Upper lobe of left lung (tissue), 6 donors: ENCODE data around the gene DMD. TPM values are rescaled to one million over a fixed set of nuclear protein-coding genes. Genes with fewer than 3 reads are reported as not detected.

ENCODE experiments used
- ATAC-seq, 2 donors: fragments of 200-7000 bp; cut with Tn5 transposase; one replicate each; pipeline ENCODE4 v1.9.1; 2022; ENCODE audit warnings: mild to moderate bottlenecking in 2 of 2, moderate library complexity in 2 of 2; ENCODE audit not compliant: low FRiP score in 2 of 2
- DNase-seq, 2 donors: peaks; one replicate each; pipeline ENCODE4 v3.0.0-alpha.2; 2019 to 2020
- H3K27ac ChIP-seq, 4 donors: fragments of 200-600 bp; sonication (generic); one replicate each; pipeline ENCODE4 v1.5.1; 2016 to 2019
- H3K27me3 ChIP-seq, 4 donors: fragments of 200-600 bp; sonication (generic); one replicate each; pipeline ENCODE4 v1.5.1; 2017 to 2019
- H3K36me3 ChIP-seq, 4 donors: fragments of 200-600 bp; sonication (generic); one replicate each; pipeline ENCODE4 v1.5.1; 2016 to 2019
- H3K4me1 ChIP-seq, 4 donors: fragments of 200-600 bp; sonication (generic); one replicate each; pipeline ENCODE4 v1.5.1; 2018 to 2019
- H3K4me3 ChIP-seq, 4 donors: fragments of 200-600 bp; sonication (generic); one replicate each; pipeline ENCODE4 v1.5.1; 2017 to 2019; ENCODE audit warnings: mild to moderate bottlenecking in 2 of 4, moderate library complexity in 1 of 4
- H3K9me3 ChIP-seq, 4 donors: fragments of 200-600 bp; sonication (generic); one replicate each; pipeline ENCODE4 v1.5.1; 2018 to 2019
- CTCF ChIP-seq, 6 experiments: fragments of 450-650 bp in 4 of 6; fragments of 200-600 bp in 2 of 6; sonication (generic) in 2 of 6; IDR thresholded peaks; one replicate each; pipeline ENCODE4 v1.5.1; 2016 to 2019; ENCODE audit warnings: antibody characterized with exemption in 6 of 6
- EP300 ChIP-seq, 4 donors: sonication (generic); formaldehyde crosslinking; IDR thresholded peaks; one replicate each; pipeline ENCODE4 v1.5.1; 2017; ENCODE audit warnings: antibody characterized with exemption in 4 of 4, control low read depth in 2 of 4
- POLR2A ChIP-seq, 4 donors: fragments of 450-650 bp; IDR thresholded peaks; one replicate each; pipeline ENCODE4 v1.5.1; 2016 to 2017; ENCODE audit warnings: antibody characterized with exemption in 4 of 4, mild to moderate bottlenecking in 2 of 4
- POLR2AphosphoS5 ChIP-seq, 2 donors: sonication (generic); formaldehyde crosslinking; IDR thresholded peaks; one replicate each; pipeline ENCODE4 v1.5.1; 2017; ENCODE audit warnings: antibody characterized with exemption in 2 of 2
- WGBS, 2 donors: methylation state at CpG; one replicate each; pipeline ENCODE4 v1.1.5; 2017 to 2018; 5-methylcytosine and 5-hydroxymethylcytosine counted together
- total RNA-seq, 6 donors: library from RNA; depleted of rRNA in 4 of 6; stranded (reverse); fragments of >200 nt in 4 of 6; gene quantifications; one replicate each; pipeline versions ENCODE4 v1.1.0 to v1.2.1, GENCODE V29; 2016 to 2021
- donor health status: DM: no; HTN: no; CAD: no; lungs with moderate emphysema.
- donor health status: DM: no; HTN: yes; CAD: no; lungs with severe emphysema.

The DMD gene
- total RNA-seq, 6 donors from 2014 or later, result 12.5 to 37.0 (median 24.0) TPM

- no peaks in the 10 kb centered on the region for H3K4me1 ChIP-seq
- no peaks in the 10 kb centered on the region for H3K9me3 ChIP-seq
- H3K36me3 ChIP-seq, result no peaks in the 10 kb centered on the region
- TF ChIP-seq CTCF (IDR thresholded peaks at IDR 0.05) (no peak), POLR2AphosphoS5 (IDR thresholded peaks at IDR 0.05) (no peak), EP300 (IDR thresholded peaks at IDR 0.05) (no peak), POLR2A (IDR thresholded peaks at IDR 0.05) (no peak)
- WGBS, 2 donors, result 69 to 83% methylated on average over 2 of the region's 2 CpGs
- no peak overlapping the region for H3K27ac ChIP-seq
- H3K27me3 ChIP-seq, result no peaks in the 10 kb centered on the region
- no peak for DNase-seq
- no peak for ATAC-seq
- no peak overlapping the region for H3K4me3 ChIP-seq
Observed at GRCh38 chrX:32662516-32662915, 548.8 kb downstream of the DMD start.

GRCh38 chrX:32644476-32645245, 566.7 kb downstream of the DMD start:
- Histone ChIP-seq H3K9me3 (no peaks in the 10 kb centered on the region), H3K27ac (no peak overlapping the region), H3K4me3 (no peak overlapping the region), H3K4me1 (no peaks in the 10 kb centered on the region), H3K27me3 (no peaks in the 10 kb centered on the region), H3K36me3 (no peaks in the 10 kb centered on the region)
- TF ChIP-seq CTCF (IDR thresholded peaks at IDR 0.05) (no peak), POLR2A (IDR thresholded peaks at IDR 0.05) (no peak), EP300 (IDR thresholded peaks at IDR 0.05) (no peak), POLR2AphosphoS5 (IDR thresholded peaks at IDR 0.05) (no peak)
- no peak for DNase-seq
- no peak for ATAC-seq
- WGBS, 2 donors, result 61% methylated on average over 9 of the region's 9 CpGs

- Histone ChIP-seq H3K4me3 (no peak overlapping the region), H3K27me3 (no peaks in the 10 kb centered on the region), H3K9me3 (no peaks in the 10 kb centered on the region), H3K4me1 (no peaks in the 10 kb centered on the region), H3K36me3 (no peaks in the 10 kb centered on the region), H3K27ac (no peak overlapping the region)
- DNase-seq (no peak), ATAC-seq (no peak)
- 67 to 86% methylated on average over 3 of the region's 3 CpGs for WGBS, 2 donors
- TF ChIP-seq CTCF (IDR thresholded peaks at IDR 0.05) (no peak), EP300 (IDR thresholded peaks at IDR 0.05) (no peak), POLR2AphosphoS5 (IDR thresholded peaks at IDR 0.05) (no peak), POLR2A (IDR thresholded peaks at IDR 0.05) (no peak)
Observed at GRCh38 chrX:32642283-32642682, 569.1 kb downstream of the DMD start.

- Histone ChIP-seq H3K36me3 (no peaks in the 10 kb centered on the region), H3K9me3 (no peaks in the 10 kb centered on the region), H3K27ac (no peak overlapping the region), H3K27me3 (no peaks in the 10 kb centered on the region), H3K4me1 (no peaks in the 10 kb centered on the region), H3K4me3 (no peak overlapping the region)
- no peak for TF ChIP-seq CTCF (IDR thresholded peaks at IDR 0.05)
- no peak for TF ChIP-seq EP300 (IDR thresholded peaks at IDR 0.05)
- no peak for TF ChIP-seq POLR2A (IDR thresholded peaks at IDR 0.05)
- no peak for TF ChIP-seq POLR2AphosphoS5 (IDR thresholded peaks at IDR 0.05)
- no peak for DNase-seq
- 74 to 96% methylated on average over 5 of the region's 5 CpGs for whole genome bisulfite sequencing, 2 donors
- ATAC-seq, result no peak
Observed at GRCh38 chrX:32618154-32618553, 593.2 kb downstream of the DMD start.

DNA sequence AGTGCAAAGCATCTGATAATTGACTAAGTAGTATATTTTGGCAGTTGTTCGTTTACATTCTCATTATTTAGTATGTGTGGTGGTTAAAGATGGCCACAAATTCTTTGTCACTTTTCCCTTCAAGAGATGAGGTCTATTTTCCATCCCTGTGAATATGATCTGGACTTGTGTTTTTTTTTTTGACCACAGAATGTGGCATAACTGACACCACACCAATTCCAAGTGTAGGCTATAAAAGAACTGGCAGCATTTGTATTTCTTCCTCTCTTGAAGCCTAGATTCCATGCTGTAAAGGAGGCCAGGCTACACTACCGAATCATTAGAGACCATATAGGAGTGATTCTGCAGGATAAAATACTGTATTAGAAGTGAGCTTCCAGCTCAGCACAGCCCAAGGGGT, 596.6 kb downstream of the DMD start:
- H3K27ac ChIP-seq, result no peak overlapping the region
- H3K27me3 ChIP-seq, result no peaks in the 10 kb centered on the region
- TF ChIP-seq CTCF (IDR thresholded peaks at IDR 0.05) (no peak), POLR2AphosphoS5 (IDR thresholded peaks at IDR 0.05) (no peak), POLR2A (IDR thresholded peaks at IDR 0.05) (no peak), EP300 (IDR thresholded peaks at IDR 0.05) (no peak)
- H3K4me3 ChIP-seq, result no peak overlapping the region
- no peaks in the 10 kb centered on the region for H3K4me1 ChIP-seq
- H3K36me3 ChIP-seq, result no peaks in the 10 kb centered on the region
- 60 to 81% methylated on average over 2 of the region's 2 CpGs for WGBS, 2 donors
- no peak for DNase-seq
- no peak for ATAC-seq
- H3K9me3 ChIP-seq, result no peaks in the 10 kb centered on the region
